Effector memory CD4-positive, alpha-beta T cell (primary cell): ENCODE results near the gene PIAS1.
"Not testable (repeated sequence)": the region's sequence is repeated elsewhere in the genome, so short reads cannot be mapped to it uniquely, and the experiment has no call there.

Experiments
- DNase-seq, 3 donors: peaks; one replicate each; pipeline ENCODE4 v3.0.0-alpha.2; 2020
- H3K27ac ChIP-seq: 2 replicates; pipeline ENCODE4 v1.7.0; 2013; ENCODE audit warnings: mild to moderate bottlenecking, low read length, moderate library complexity; ENCODE audit not compliant: insufficient read depth, poor library complexity, severe bottlenecking
- H3K27me3 ChIP-seq: replicated peaks from 2 replicates; pipeline ENCODE4 v1.7.0; 2013; ENCODE audit warnings: mild to moderate bottlenecking, low read length; ENCODE audit not compliant: insufficient read depth, control insufficient read depth, poor library complexity, severe bottlenecking
- H3K36me3 ChIP-seq: 2 replicates; pipeline ENCODE4 v1.7.0; 2013; ENCODE audit warnings: mild to moderate bottlenecking, low read length, moderate library complexity; ENCODE audit not compliant: control insufficient read depth, insufficient read depth
- H3K4me1 ChIP-seq: 2 replicates; pipeline ENCODE4 v1.7.0; 2013; ENCODE audit warnings: low read length, mild to moderate bottlenecking; ENCODE audit not compliant: control insufficient read depth, insufficient read depth, poor library complexity, severe bottlenecking
- H3K4me3 ChIP-seq: 2 replicates; pipeline ENCODE4 v1.7.0; 2013; ENCODE audit warnings: low read length, low read depth, mild to moderate bottlenecking; ENCODE audit not compliant: insufficient read depth, poor library complexity, severe bottlenecking
- H3K9me3 ChIP-seq: 2 replicates; pipeline ENCODE4 v1.7.0; 2013; ENCODE audit warnings: mild to moderate bottlenecking, low read length, moderate library complexity; ENCODE audit not compliant: control insufficient read depth

The PIAS1 gene

GRCh38 chr15:68210409-68210756 is 156.3 kb downstream of the PIAS1 start:
- Histone ChIP-seq H3K4me1 (peaks cover 11% of the 10 kb centered on the region), H3K36me3 (no peaks in the 10 kb centered on the region), H3K27ac (no peak overlapping the region), H3K4me3 (no peak overlapping the region), H3K27me3 (no peaks in the 10 kb centered on the region), H3K9me3 (no peaks in the 10 kb centered on the region)
- DNase-seq, result no peak

- no peaks in the 10 kb centered on the region for H3K36me3 ChIP-seq
- H3K27ac ChIP-seq, result no peak overlapping the region
- H3K9me3 ChIP-seq, result no peaks in the 10 kb centered on the region
- no peaks in the 10 kb centered on the region for H3K27me3 ChIP-seq
- peaks cover 5% of the 10 kb centered on the region for H3K4me1 ChIP-seq
- DNase-seq, result peak in 1 of 3 donors; percentile 20
- no peak overlapping the region for H3K4me3 ChIP-seq
These were observed 156.9 kb downstream of the PIAS1 start for GRCh38 chr15:68210821-68211655.

- no peaks in the 10 kb centered on the region for H3K9me3 ChIP-seq
- DNase-seq, result no peak
- H3K36me3 ChIP-seq, result no peaks in the 10 kb centered on the region
- H3K27me3 ChIP-seq, result no peaks in the 10 kb centered on the region
- H3K27ac ChIP-seq, result no peak overlapping the region
- H3K4me1 ChIP-seq, result peaks cover 4% of the 10 kb centered on the region
- H3K4me3 ChIP-seq, result no peak overlapping the region
These were observed 157.7 kb downstream of the PIAS1 start for GRCh38 chr15:68211656-68212320.

- not testable (repeated sequence) for H3K9me3 ChIP-seq, H3K27me3 ChIP-seq, H3K4me3 ChIP-seq, H3K27ac ChIP-seq, DNase-seq, H3K4me1 ChIP-seq, H3K36me3 ChIP-seq
These were observed 159.4 kb downstream of the PIAS1 start for GRCh38 chr15:68213491-68213845.

- Histone ChIP-seq H3K4me3 (no peak overlapping the region), H3K27ac (no peak overlapping the region)
These were observed 160.1 kb downstream of the PIAS1 start for GRCh38 chr15:68213991-68214837.

GRCh38 chr15:68214838-68215254 is 160.7 kb downstream of the PIAS1 start:
- H3K36me3 ChIP-seq, result no peaks in the 10 kb centered on the region
- no peak overlapping the region for H3K4me3 ChIP-seq
- no peak for DNase-seq
- H3K27ac ChIP-seq, result no peak overlapping the region
- H3K9me3 ChIP-seq, result no peaks in the 10 kb centered on the region
- no peaks in the 10 kb centered on the region for H3K27me3 ChIP-seq
- no peaks in the 10 kb centered on the region for H3K4me1 ChIP-seq

More at GRCh38 chr15:68213991-68214837, 160.1 kb downstream of the PIAS1 start:
- H3K27me3 ChIP-seq, result no peaks in the 10 kb centered on the region
- DNase-seq, result no peak
- no peaks in the 10 kb centered on the region for H3K9me3 ChIP-seq
- no peaks in the 10 kb centered on the region for H3K36me3 ChIP-seq
- H3K4me1 ChIP-seq, result no peaks in the 10 kb centered on the region

- no peaks in the 10 kb centered on the region for H3K36me3 ChIP-seq
- H3K27ac ChIP-seq, result no peak overlapping the region
- H3K4me3 ChIP-seq, result no peak overlapping the region
- no peaks in the 10 kb centered on the region for H3K9me3 ChIP-seq
- no peaks in the 10 kb centered on the region for H3K27me3 ChIP-seq
- no peak for DNase-seq
- H3K4me1 ChIP-seq, result no peaks in the 10 kb centered on the region
These were observed 163.2 kb downstream of the PIAS1 start for GRCh38 chr15:68217341-68217740.

GRCh38 chr15:68218331-68218730 is 164.2 kb downstream of the PIAS1 start:
- Histone ChIP-seq H3K4me1 (no peaks in the 10 kb centered on the region), H3K27me3 (no peaks in the 10 kb centered on the region), H3K9me3 (no peaks in the 10 kb centered on the region)

GRCh38 chr15:68218847-68219798 is 165.0 kb downstream of the PIAS1 start:
- no peak for DNase-seq
- Histone ChIP-seq H3K4me3 (no peak overlapping the region), H3K36me3 (no peaks in the 10 kb centered on the region), H3K27me3 (no peaks in the 10 kb centered on the region), H3K27ac (no peak overlapping the region), H3K9me3 (no peaks in the 10 kb centered on the region), H3K4me1 (no peaks in the 10 kb centered on the region)

More at GRCh38 chr15:68218331-68218730, 164.2 kb downstream of the PIAS1 start:
- no peak for DNase-seq
- H3K4me3 ChIP-seq, result no peak overlapping the region
- H3K27ac ChIP-seq, result no peak overlapping the region
- H3K36me3 ChIP-seq, result no peaks in the 10 kb centered on the region
